CD4-positive, alpha-beta T cell (primary cell): ENCODE measurements around the gene DOCK9. TPM values are rescaled to one million over a fixed set of nuclear protein-coding genes. Genes with fewer than 3 reads are reported as not detected.

Experiments used
- ATAC-seq: fragments of 200-7000 bp; cut with Tn5 transposase; one replicate; pipeline ENCODE4 v1.10.0; 2022; ENCODE audit warnings: mild to moderate bottlenecking; ENCODE audit not compliant: poor library complexity
- CTCF ChIA-PET: fragments of 350-600 bp; sonication (Branson Sonifier 250); formaldehyde crosslinking; loops from one replicate; lab custom pipeline; 2021; ENCODE audit warnings: antibody characterized with exemption, inconsistent platforms; lab: Charles Lee
- POLR2A ChIA-PET: fragments of 350-600 bp; sonication (Branson Sonifier 250); formaldehyde crosslinking; loops from one replicate; lab custom pipeline; 2021; ENCODE audit warnings: antibody characterized with exemption, inconsistent platforms; lab: Charles Lee
- DNase-seq, 14 experiments: peaks; one replicate each; pipeline ENCODE4 v3.0.0-alpha.2; 2013 to 2020; ENCODE audit warnings: mixed read lengths in 2 of 14
- H3K27ac ChIP-seq, 2 donors: one replicate each; pipeline versions ENCODE4 v1.5.1 to v1.7.0; 2013; ENCODE audit warnings: low read length in 2 of 2, low read depth in 1 of 2, mild to moderate bottlenecking in 1 of 2
- H3K27me3 ChIP-seq, 2 experiments: 1 replicate in 1 of 2; 2 replicates in 1 of 2; pipeline versions ENCODE4 v1.6.1 to v1.7.0; 2013; ENCODE audit warnings: low read length in 2 of 2, control low read depth in 1 of 2, mild to moderate bottlenecking in 1 of 2, moderate library complexity in 1 of 2; ENCODE audit not compliant: insufficient read depth in 2 of 2, control insufficient read depth in 1 of 2
- H3K36me3 ChIP-seq: one replicate; pipeline ENCODE4 v1.6.1; 2013; ENCODE audit warnings: low read length, control low read depth; ENCODE audit not compliant: insufficient read depth
- H3K4me1 ChIP-seq: one replicate; pipeline ENCODE4 v1.6.1; 2013; ENCODE audit warnings: low read length, control low read depth; ENCODE audit not compliant: insufficient read depth
- H3K4me3 ChIP-seq: one replicate; pipeline ENCODE4 v1.5.1; 2013; ENCODE audit warnings: mild to moderate bottlenecking, low read length, moderate library complexity
- H3K9me3 ChIP-seq, 2 experiments: 1 replicate in 1 of 2; 2 replicates in 1 of 2; pipeline versions ENCODE4 v1.6.1 to v1.7.0; 2013; ENCODE audit warnings: low read length in 2 of 2, mild to moderate bottlenecking in 2 of 2, control low read depth in 1 of 2, moderate library complexity in 1 of 2; ENCODE audit not compliant: control insufficient read depth in 1 of 2, insufficient read depth in 1 of 2
- H3K27ac Mint-ChIP-seq: one replicate; pipeline ENCODE4 v1.8.0; 2020; ENCODE audit warnings: mixed read lengths
- H3K27me3 Mint-ChIP-seq: one replicate; pipeline ENCODE4 v1.8.0; 2021; ENCODE audit warnings: mixed read lengths
- H3K36me3 Mint-ChIP-seq: one replicate; pipeline ENCODE4 v1.8.0; 2021; ENCODE audit warnings: low read depth, mixed read lengths
- H3K4me1 Mint-ChIP-seq: one replicate; pipeline ENCODE4 v1.8.0; 2021; ENCODE audit warnings: low read depth, mixed read lengths
- H3K4me3 Mint-ChIP-seq: one replicate; pipeline ENCODE4 v1.8.0; 2020; ENCODE audit warnings: mild to moderate bottlenecking, mixed read lengths
- H3K9me3 Mint-ChIP-seq: one replicate; pipeline ENCODE4 v1.8.0; 2020; ENCODE audit warnings: mixed read lengths
- CTCF ChIP-seq: fragments of 200-600 bp; IDR thresholded peaks from one replicate; pipeline ENCODE4 v1.8.0; 2022; ENCODE audit warnings: antibody characterized with exemption, mild to moderate bottlenecking
- intact Hi-C, 2 experiments: fragments of 100-400 bp; cut with DNase I in 1 of 2; cut with micrococcal nuclease in 1 of 2; formaldehyde crosslinking; loops; one replicate each; pipeline versions ENCODE4 v1.15.1 to v1.9.0; 2023 to 2025; cut with DNase I, micrococcal nuclease
- total RNA-seq, 174 experiments: library from RNA in 2 of 174; stranded (reverse) in 2 of 174; gene quantifications; one replicate each; pipeline ENCODE4 v1.2.3 and lab custom pipeline; 2021 to 2026

Gene DOCK9
- total RNA-seq, 2 experiments from 2014 or later = 76.3 to 79.3 TPM

GRCh38 chr13:98751861-98752466 lies 225.9 kb downstream of the DOCK9 start:
- Mint-ChIP-seq H3K4me1 (peaks cover 6% of the 10 kb centered on the region), H3K27ac (no peak overlapping the region), H3K4me3 (no peak overlapping the region), H3K36me3 (no peaks in the 10 kb centered on the region), H3K27me3 (peaks cover 81% of the 10 kb centered on the region), H3K9me3 (peaks cover 4% of the 10 kb centered on the region)
- ATAC-seq = no peak
- H3K27ac ChIP-seq = no peak overlapping the region
- no peak overlapping the region for H3K4me3 ChIP-seq
- no peak for DNase-seq
- peaks cover 6% of the 10 kb centered on the region for H3K4me1 ChIP-seq
- TF ChIP-seq CTCF = no peak
- peaks cover 27 to 31% of the 10 kb centered on the region in 2 experiments for H3K27me3 ChIP-seq
- H3K36me3 ChIP-seq = no peaks in the 10 kb centered on the region
- ChIA-PET CTCF (no interaction called here), POLR2A (no interaction called here)
- intact Hi-C loops = no loop called here
- H3K9me3 ChIP-seq = peaks cover 0 to 10% of the 10 kb centered on the region in 2 experiments

- POLR2A ChIA-PET = no interaction called here
- Mint-ChIP-seq H3K36me3 (no peaks in the 10 kb centered on the region), H3K27me3 (peaks cover 76% of the 10 kb centered on the region), H3K4me3 (no peak overlapping the region), H3K4me1 (peaks cover 6% of the 10 kb centered on the region), H3K9me3 (peaks cover 4% of the 10 kb centered on the region), H3K27ac (no peak overlapping the region)
- intact Hi-C loops = no loop called here
- CTCF ChIA-PET = no interaction called here
- no peak for TF ChIP-seq CTCF
- Histone ChIP-seq H3K4me1 (peaks cover 6% of the 10 kb centered on the region), H3K4me3 (no peak overlapping the region), H3K27me3 (peaks cover 25 to 31% of the 10 kb centered on the region in 2 experiments), H3K36me3 (no peaks in the 10 kb centered on the region), H3K9me3 (peaks cover 0 to 10% of the 10 kb centered on the region in 2 experiments), H3K27ac (no peak overlapping the region)
- no peak for ATAC-seq
- no peak for DNase-seq
Measured at GRCh38 chr13:98751367-98751782, 226.5 kb downstream of the DOCK9 start.

- H3K4me1 Mint-ChIP-seq = peaks cover 6% of the 10 kb centered on the region
- TF ChIP-seq CTCF = no peak
- H3K36me3 Mint-ChIP-seq = no peaks in the 10 kb centered on the region
- Histone ChIP-seq H3K4me3 (no peak overlapping the region), H3K4me1 (peaks cover 6% of the 10 kb centered on the region), H3K9me3 (peaks cover 0 to 10% of the 10 kb centered on the region in 2 experiments), H3K36me3 (no peaks in the 10 kb centered on the region), H3K27me3 (peaks cover 21 to 31% of the 10 kb centered on the region in 2 experiments), H3K27ac (no peak overlapping the region)
- intact Hi-C loops = no loop called here
- ChIA-PET CTCF (no interaction called here), POLR2A (no interaction called here)
- H3K4me3 Mint-ChIP-seq = no peak overlapping the region
- peaks cover 60% of the 10 kb centered on the region for H3K27me3 Mint-ChIP-seq
- no peak for ATAC-seq
- no peak for DNase-seq
- no peak overlapping the region for H3K27ac Mint-ChIP-seq
- peaks cover 4% of the 10 kb centered on the region for H3K9me3 Mint-ChIP-seq
Measured at GRCh38 chr13:98749501-98749900, 228.4 kb downstream of the DOCK9 start.
